ENCODE results near the gene TRAIP.

DNA sequence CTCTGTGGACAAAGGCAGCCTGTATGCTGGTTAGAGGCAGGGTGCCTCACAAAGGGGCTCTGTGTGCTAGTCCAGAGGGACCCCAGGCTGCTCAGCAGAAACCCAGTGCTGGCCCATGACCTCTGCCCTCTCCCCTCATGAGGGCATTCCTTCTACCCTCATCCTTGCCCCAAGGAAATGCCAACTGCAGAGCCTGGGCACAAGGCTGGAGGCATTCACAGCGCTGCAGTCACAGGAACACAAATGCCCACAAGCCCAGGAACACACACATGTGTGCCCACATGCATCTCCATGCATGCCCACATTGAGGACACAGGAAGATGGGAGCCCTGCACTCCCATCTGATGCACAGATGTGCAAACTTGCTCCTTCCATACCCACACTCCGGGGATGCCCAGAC, 49.5 kb downstream of the TRAIP start:
- TF ChIP-seq, protein P1, sequence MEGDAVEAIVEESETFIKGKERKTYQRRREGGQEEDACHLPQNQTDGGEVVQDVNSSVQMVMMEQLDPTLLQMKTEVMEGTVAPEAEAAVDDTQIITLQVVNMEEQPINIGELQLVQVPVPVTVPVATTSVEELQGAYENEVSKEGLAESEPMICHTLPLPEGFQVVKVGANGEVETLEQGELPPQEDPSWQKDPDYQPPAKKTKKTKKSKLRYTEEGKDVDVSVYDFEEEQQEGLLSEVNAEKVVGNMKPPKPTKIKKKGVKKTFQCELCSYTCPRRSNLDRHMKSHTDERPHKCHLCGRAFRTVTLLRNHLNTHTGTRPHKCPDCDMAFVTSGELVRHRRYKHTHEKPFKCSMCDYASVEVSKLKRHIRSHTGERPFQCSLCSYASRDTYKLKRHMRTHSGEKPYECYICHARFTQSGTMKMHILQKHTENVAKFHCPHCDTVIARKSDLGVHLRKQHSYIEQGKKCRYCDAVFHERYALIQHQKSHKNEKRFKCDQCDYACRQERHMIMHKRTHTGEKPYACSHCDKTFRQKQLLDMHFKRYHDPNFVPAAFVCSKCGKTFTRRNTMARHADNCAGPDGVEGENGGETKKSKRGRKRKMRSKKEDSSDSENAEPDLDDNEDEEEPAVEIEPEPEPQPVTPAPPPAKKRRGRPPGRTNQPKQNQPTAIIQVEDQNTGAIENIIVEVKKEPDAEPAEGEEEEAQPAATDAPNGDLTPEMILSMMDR (IDR thresholded peaks at IDR 0.05), result no peak
- TF ChIP-seq POLR2A (IDR thresholded peaks at IDR 0.05), result no peak
